ENCODE data around the gene ZRSR2. TPM values are rescaled to one million over a fixed set of nuclear protein-coding genes. Genes with fewer than 3 reads are reported as not detected.
A peak's percentile ranks its signal among the peaks of the same experiment; 100 is the strongest.
"Not testable (repeated sequence)": the region's sequence is repeated elsewhere in the genome, so short reads cannot be mapped to it uniquely, and the experiment has no call there.

The ZRSR2 gene
- total RNA-seq (10 to 100 TPM in 1 of 4 donors, 1 to 10 TPM in 3; 7.4 to 12.7 (median 8.9) TPM), polyA plus RNA-seq (10 to 100 TPM; 10.7 to 22.2 (median 15.5) TPM)
- long read RNA-seq, donor 1, transcript ZRSR2-201 (11 exons, 1,491 nt) = major isoform, 6 of 12 reads
- long read RNA-seq, donor 1, partial matches to known transcripts = 3 of 12 reads
- long read RNA-seq, donor 1, other reads (novel, unspliced or antisense) = 3 of 12 reads
- long read RNA-seq, donor 2, transcript ZRSR2-201 (11 exons, 1,491 nt) = major isoform, 27 of 44 reads
- long read RNA-seq, donor 2, partial matches to known transcripts = 6 of 44 reads
- long read RNA-seq, donor 2, other reads (novel, unspliced or antisense) = 10 of 44 reads

GRCh38 chrX:15789979-15790768 is at the start of gene ZRSR2:
ZRSR2 (plus strand) TSS chrX:15790484; CDS start chrX:15790496, 12 bp downstream.
- intact Hi-C loops (cut with DNase I) = loop anchor here (2.0 to 10.0 kb wide), 2 partner anchors 65 to 105 kb away; partner anchors contain the start of gene AP1S2 (in 1 of the 2)
- no peak for TF ChIP-seq CTCF (IDR thresholded peaks at IDR 0.05)
- 0 to 1% (median 0%) methylated on average over 52 to 55 of the region's 55 CpGs for WGBS, 3 donors

GRCh38 chrX:15744181-15744867 is 46.0 kb upstream of the ZRSR2 start:
- Histone ChIP-seq H3K4me3 (no peak overlapping the region), H3K36me3 (ENCODE audit: insufficient read depth in 1 of 2, low read depth in 1 of 2) (no peaks in the 10 kb centered on the region), H3K27ac (no peak overlapping the region), H3K9me3 (no peaks in the 10 kb centered on the region), H3K27me3 (ENCODE audit: insufficient read depth in 3 of 3, low read length in 2 of 3) (no peaks in the 10 kb centered on the region), H3K4me1 (no peaks in the 10 kb centered on the region)
- DNase-seq (peak in 1 of 2 donors; percentile 22), ATAC-seq (no peak)
- WGBS, 3 donors = 88 to 94% (median 91%) methylated on average over 8 to 9 of the region's 9 CpGs
- TF ChIP-seq CTCF (IDR thresholded peaks at IDR 0.05) = no peak
- intact Hi-C loops (cut with DNase I) = no loop called here

More at GRCh38 chrX:15789979-15790768, at the start of gene ZRSR2:
- peak within 1 kb of the TSS; percentile 68 for H3K27ac ChIP-seq
- peaks cover 0 to 22% of the 10 kb centered on the region in 2 donors for H3K36me3 ChIP-seq (ENCODE audit: insufficient read depth in 1 of 2, low read depth in 1 of 2)
- no peaks in the 10 kb centered on the region for H3K9me3 ChIP-seq
- no peaks in the 10 kb centered on the region for H3K27me3 ChIP-seq (ENCODE audit: insufficient read depth in 3 of 3, low read length in 2 of 3)
- ATAC-seq (peak; percentile 96 to 99 (median 98)), DNase-seq (peak; percentile 87 to 90)
- H3K4me3 ChIP-seq = peak within 1 kb of the TSS; percentile 86
- peaks cover 10% of the 10 kb centered on the region for H3K4me1 ChIP-seq

- 93 to 99% (median 97%) methylated on average over 4 of the region's 4 CpGs for WGBS, 3 donors
- H3K27ac ChIP-seq = no peak overlapping the region
- H3K36me3 ChIP-seq (ENCODE audit: insufficient read depth in 1 of 2, low read depth in 1 of 2) = no peaks in the 10 kb centered on the region
- DNase-seq (no peak), ATAC-seq (no peak)
- intact Hi-C loops (cut with DNase I) = no loop called here
- H3K4me1 ChIP-seq = no peaks in the 10 kb centered on the region
- no peak overlapping the region for H3K4me3 ChIP-seq
- TF ChIP-seq CTCF (IDR thresholded peaks at IDR 0.05) = no peak
- H3K9me3 ChIP-seq = no peaks in the 10 kb centered on the region
- no peaks in the 10 kb centered on the region for H3K27me3 ChIP-seq (ENCODE audit: insufficient read depth in 3 of 3, low read length in 2 of 3)
These were observed 45.1 kb upstream of the ZRSR2 start for GRCh38 chrX:15745179-15745578.

- not testable (repeated sequence) for ATAC-seq, H3K27ac ChIP-seq
These were observed 43.6 kb upstream of the ZRSR2 start for GRCh38 chrX:15746651-15747050.

More at GRCh38 chrX:15746651-15747050, 43.6 kb upstream of the ZRSR2 start:
- WGBS, 3 donors = 95 to 96% (median 95%) methylated on average over 6 of the region's 6 CpGs
- H3K36me3 ChIP-seq (ENCODE audit: insufficient read depth in 1 of 2, low read depth in 1 of 2); H3K4me3 ChIP-seq; intact Hi-C loops (cut with DNase I); DNase-seq; H3K27me3 ChIP-seq (ENCODE audit: insufficient read depth in 3 of 3, low read length in 2 of 3); H3K4me1 ChIP-seq; H3K9me3 ChIP-seq: not testable (repeated sequence)
